ENCODE measurements around the gene HPCAL1.

GRCh38 chr2:10415048-10415447 lies 112.3 kb downstream of the HPCAL1 start:
- TF ChIP-seq CTCF (IDR thresholded peaks at IDR 0.05) (no peak), POLR2A (IDR thresholded peaks at IDR 0.05) (no peak)

All from testis (tissue), 2 donors.